ENCODE measurements around the gene SUSD5.

DNA sequence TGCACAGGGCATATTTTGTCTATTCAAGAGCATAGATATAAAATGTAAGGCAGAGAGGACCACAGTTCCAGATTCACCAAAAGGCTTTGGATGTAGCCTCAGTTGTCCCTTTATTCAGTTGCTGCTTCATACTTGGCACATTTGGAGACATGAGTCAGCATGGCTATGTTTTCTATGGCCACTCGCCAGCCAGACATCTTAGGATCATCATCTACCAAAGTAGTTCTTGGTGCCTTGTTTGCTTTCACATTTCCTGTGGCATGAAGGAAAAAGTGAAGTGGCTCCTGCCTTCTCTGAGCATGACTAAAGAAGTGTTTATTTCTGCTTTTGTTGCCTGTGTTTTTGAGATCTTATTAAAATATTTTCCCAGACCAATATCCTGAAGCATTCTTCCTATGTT, 7.2 kb downstream of the SUSD5 start:
- no peak for TF ChIP-seq POLR2A (IDR thresholded peaks at IDR 0.05)
- TF ChIP-seq, protein P1, sequence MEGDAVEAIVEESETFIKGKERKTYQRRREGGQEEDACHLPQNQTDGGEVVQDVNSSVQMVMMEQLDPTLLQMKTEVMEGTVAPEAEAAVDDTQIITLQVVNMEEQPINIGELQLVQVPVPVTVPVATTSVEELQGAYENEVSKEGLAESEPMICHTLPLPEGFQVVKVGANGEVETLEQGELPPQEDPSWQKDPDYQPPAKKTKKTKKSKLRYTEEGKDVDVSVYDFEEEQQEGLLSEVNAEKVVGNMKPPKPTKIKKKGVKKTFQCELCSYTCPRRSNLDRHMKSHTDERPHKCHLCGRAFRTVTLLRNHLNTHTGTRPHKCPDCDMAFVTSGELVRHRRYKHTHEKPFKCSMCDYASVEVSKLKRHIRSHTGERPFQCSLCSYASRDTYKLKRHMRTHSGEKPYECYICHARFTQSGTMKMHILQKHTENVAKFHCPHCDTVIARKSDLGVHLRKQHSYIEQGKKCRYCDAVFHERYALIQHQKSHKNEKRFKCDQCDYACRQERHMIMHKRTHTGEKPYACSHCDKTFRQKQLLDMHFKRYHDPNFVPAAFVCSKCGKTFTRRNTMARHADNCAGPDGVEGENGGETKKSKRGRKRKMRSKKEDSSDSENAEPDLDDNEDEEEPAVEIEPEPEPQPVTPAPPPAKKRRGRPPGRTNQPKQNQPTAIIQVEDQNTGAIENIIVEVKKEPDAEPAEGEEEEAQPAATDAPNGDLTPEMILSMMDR (IDR thresholded peaks at IDR 0.05) = no peak
